Measurements from ENCODE around the gene PLD5.

PLD5 gene

GRCh38 chr1:242178924-242179708, 345.4 kb downstream of the PLD5 start:
- TF ChIP-seq POLR2A (IDR thresholded peaks at IDR 0.05; ENCODE audit: low read depth, low read length) (no peak), POLR2AphosphoS5 (IDR thresholded peaks at IDR 0.05; ENCODE audit: low read depth, low read length) (no peak), PAX5 (IDR thresholded peaks at IDR 0.05; ENCODE audit: insufficient read depth, low read length, severe bottlenecking) (no peak), SPI1 (IDR thresholded peaks at IDR 0.05; ENCODE audit: low read depth, low read length) (no peak), POU2F2 (IDR thresholded peaks at IDR 0.05; ENCODE audit: low read depth, low read length) (no peak), TAF1 (IDR thresholded peaks at IDR 0.05; ENCODE audit: low read depth, low read length) (no peak)
- FAIRE-seq, result no peak

GRCh38 chr1:242178436-242178835, 346.1 kb downstream of the PLD5 start:
- TF ChIP-seq POLR2AphosphoS5 (IDR thresholded peaks at IDR 0.05; ENCODE audit: low read depth, low read length), result no peak
- TF ChIP-seq SPI1 (IDR thresholded peaks at IDR 0.05; ENCODE audit: low read depth, low read length), result no peak
- TF ChIP-seq PAX5 (IDR thresholded peaks at IDR 0.05; ENCODE audit: insufficient read depth, low read length, severe bottlenecking), result no peak
- TF ChIP-seq POLR2A (IDR thresholded peaks at IDR 0.05; ENCODE audit: low read depth, low read length), result no peak
- no peak for TF ChIP-seq POU2F2 (IDR thresholded peaks at IDR 0.05; ENCODE audit: low read depth, low read length)
- no peak for TF ChIP-seq TAF1 (IDR thresholded peaks at IDR 0.05; ENCODE audit: low read depth, low read length)
- DNase-seq (ENCODE audit: insufficient read length, low spot score) (no peak), FAIRE-seq (no peak)

More at GRCh38 chr1:242178924-242179708, 345.4 kb downstream of the PLD5 start:
- DNase-seq (ENCODE audit: insufficient read length, low spot score), result no peak

GRCh38 chr1:242162140-242162539, 362.4 kb downstream of the PLD5 start:
- FAIRE-seq (no peak), DNase-seq (ENCODE audit: insufficient read length, low spot score) (no peak)
- TF ChIP-seq SPI1 (IDR thresholded peaks at IDR 0.05; ENCODE audit: low read depth, low read length) (no peak), PAX5 (IDR thresholded peaks at IDR 0.05; ENCODE audit: insufficient read depth, low read length, severe bottlenecking) (no peak), TAF1 (IDR thresholded peaks at IDR 0.05; ENCODE audit: low read depth, low read length) (no peak), POLR2AphosphoS5 (IDR thresholded peaks at IDR 0.05; ENCODE audit: low read depth, low read length) (no peak), POLR2A (IDR thresholded peaks at IDR 0.05; ENCODE audit: low read depth, low read length) (no peak), POU2F2 (IDR thresholded peaks at IDR 0.05; ENCODE audit: low read depth, low read length) (no peak)

GRCh38 chr1:242147096-242147976, 377.2 kb downstream of the PLD5 start:
- TF ChIP-seq POU2F2 (IDR thresholded peaks at IDR 0.05; ENCODE audit: low read depth, low read length), result no peak
- no peak for TF ChIP-seq SPI1 (IDR thresholded peaks at IDR 0.05; ENCODE audit: low read depth, low read length)
- TF ChIP-seq TAF1 (IDR thresholded peaks at IDR 0.05; ENCODE audit: low read depth, low read length), result no peak
- TF ChIP-seq POLR2AphosphoS5 (IDR thresholded peaks at IDR 0.05; ENCODE audit: low read depth, low read length), result no peak
- FAIRE-seq (no peak), DNase-seq (ENCODE audit: insufficient read length, low spot score) (no peak)

GRCh38 chr1:242146652-242147051, 377.8 kb downstream of the PLD5 start:
- FAIRE-seq (no peak), DNase-seq (ENCODE audit: insufficient read length, low spot score) (no peak)
- no peak for TF ChIP-seq SPI1 (IDR thresholded peaks at IDR 0.05; ENCODE audit: low read depth, low read length)
- no peak for TF ChIP-seq PAX5 (IDR thresholded peaks at IDR 0.05; ENCODE audit: insufficient read depth, low read length, severe bottlenecking)
- no peak for TF ChIP-seq POU2F2 (IDR thresholded peaks at IDR 0.05; ENCODE audit: low read depth, low read length)
- no peak for TF ChIP-seq POLR2A (IDR thresholded peaks at IDR 0.05; ENCODE audit: low read depth, low read length)
- TF ChIP-seq TAF1 (IDR thresholded peaks at IDR 0.05; ENCODE audit: low read depth, low read length), result no peak
- no peak for TF ChIP-seq POLR2AphosphoS5 (IDR thresholded peaks at IDR 0.05; ENCODE audit: low read depth, low read length)

- no peak for TF ChIP-seq PAX5 (IDR thresholded peaks at IDR 0.05; ENCODE audit: insufficient read depth, low read length, severe bottlenecking)
- no peak for TF ChIP-seq POU2F2 (IDR thresholded peaks at IDR 0.05; ENCODE audit: low read depth, low read length)
- TF ChIP-seq SPI1 (IDR thresholded peaks at IDR 0.05; ENCODE audit: low read depth, low read length), result no peak
- no peak for TF ChIP-seq TAF1 (IDR thresholded peaks at IDR 0.05; ENCODE audit: low read depth, low read length)
- TF ChIP-seq POLR2A (IDR thresholded peaks at IDR 0.05; ENCODE audit: low read depth, low read length), result no peak
- no peak for TF ChIP-seq POLR2AphosphoS5 (IDR thresholded peaks at IDR 0.05; ENCODE audit: low read depth, low read length)
- DNase-seq (ENCODE audit: insufficient read length, low spot score) (no peak), FAIRE-seq (no peak)
These were observed 383.7 kb downstream of the PLD5 start for GRCh38 chr1:242140836-242141235.

GRCh38 chr1:242139986-242140385, 384.5 kb downstream of the PLD5 start:
- no peak for DNase-seq (ENCODE audit: insufficient read length, low spot score)
- TF ChIP-seq POU2F2 (IDR thresholded peaks at IDR 0.05; ENCODE audit: low read depth, low read length) (no peak), PAX5 (IDR thresholded peaks at IDR 0.05; ENCODE audit: insufficient read depth, low read length, severe bottlenecking) (no peak)
- no peak for FAIRE-seq

- DNase-seq (ENCODE audit: insufficient read length, low spot score) (no peak), FAIRE-seq (no peak)
- TF ChIP-seq POU2F2 (IDR thresholded peaks at IDR 0.05; ENCODE audit: low read depth, low read length) (no peak), PAX5 (IDR thresholded peaks at IDR 0.05; ENCODE audit: insufficient read depth, low read length, severe bottlenecking) (no peak), POLR2AphosphoS5 (IDR thresholded peaks at IDR 0.05; ENCODE audit: low read depth, low read length) (no peak), TAF1 (IDR thresholded peaks at IDR 0.05; ENCODE audit: low read depth, low read length) (no peak), SPI1 (IDR thresholded peaks at IDR 0.05; ENCODE audit: low read depth, low read length) (no peak), POLR2A (IDR thresholded peaks at IDR 0.05; ENCODE audit: low read depth, low read length) (no peak)
These were observed 385.1 kb downstream of the PLD5 start for GRCh38 chr1:242139442-242139841.

GRCh38 chr1:242133796-242134195, 390.7 kb downstream of the PLD5 start:
- no peak for FAIRE-seq
- DNase-seq (ENCODE audit: insufficient read length, low spot score), result no peak
- TF ChIP-seq POLR2A (IDR thresholded peaks at IDR 0.05; ENCODE audit: low read depth, low read length) (no peak), TAF1 (IDR thresholded peaks at IDR 0.05; ENCODE audit: low read depth, low read length) (no peak), SPI1 (IDR thresholded peaks at IDR 0.05; ENCODE audit: low read depth, low read length) (no peak), POLR2AphosphoS5 (IDR thresholded peaks at IDR 0.05; ENCODE audit: low read depth, low read length) (no peak), PAX5 (IDR thresholded peaks at IDR 0.05; ENCODE audit: insufficient read depth, low read length, severe bottlenecking) (no peak), POU2F2 (IDR thresholded peaks at IDR 0.05; ENCODE audit: low read depth, low read length) (no peak)

Data from GM12891 (cell line).